Common myeloid progenitor, CD34-positive (primary cell): ENCODE measurements around the gene FLNB.
A peak's percentile ranks its signal among the peaks of the same experiment; 100 is the strongest.

ENCODE experiments used
- CTCF ChIA-PET: fragments of 350-600 bp; sonication (Branson Sonifier 250); formaldehyde crosslinking; loops from one replicate; lab custom pipeline; 2021; ENCODE audit warnings: antibody characterized with exemption; lab: Charles Lee
- POLR2A ChIA-PET: fragments of 350-600 bp; sonication (Branson Sonifier 250); formaldehyde crosslinking; loops from one replicate; lab custom pipeline; 2021; ENCODE audit warnings: antibody characterized with exemption; lab: Charles Lee
- DNase-seq, 3 donors: peaks; one replicate each; pipeline versions ENCODE4 v3.0.0 to v3.0.0-alpha.2; 2013
- H3K27ac ChIP-seq, 2 experiments: 1 replicate in 1 of 2; 2 replicates in 1 of 2; pipeline ENCODE4 v1.7.0; 2013; ENCODE audit warnings: inconsistent platforms in 2 of 2, low read length in 2 of 2, mild to moderate bottlenecking in 2 of 2, low read depth in 1 of 2, moderate library complexity in 1 of 2; ENCODE audit not compliant: severe bottlenecking in 2 of 2, insufficient read depth in 1 of 2, poor library complexity in 1 of 2
- H3K27me3 ChIP-seq, 5 experiments: replicated peaks in 2 of 5; 1 replicate in 3 of 5; 2 replicates in 2 of 5; pipeline versions ENCODE4 v1.6.1 to v1.7.0; 2013; ENCODE audit warnings: low read length in 4 of 5, mild to moderate bottlenecking in 2 of 5, moderate library complexity in 2 of 5, inconsistent platforms in 1 of 5; ENCODE audit not compliant: insufficient read depth in 5 of 5, control insufficient read depth in 4 of 5
- H3K36me3 ChIP-seq, 4 experiments: 1 replicate in 2 of 4; 2 replicates in 2 of 4; pipeline versions ENCODE4 v1.6.1 to v1.7.0; 2013; ENCODE audit warnings: low read length in 3 of 4, control low read depth in 1 of 4, mild to moderate bottlenecking in 1 of 4; ENCODE audit not compliant: control insufficient read depth in 4 of 4, insufficient read depth in 4 of 4
- H3K4me1 ChIP-seq, 4 experiments: 1 replicate in 3 of 4; 2 replicates in 1 of 4; pipeline versions ENCODE4 v1.6.1 to v1.7.1; 2013; ENCODE audit warnings: low read length in 3 of 4, mild to moderate bottlenecking in 3 of 4, control low read depth in 1 of 4, inconsistent platforms in 1 of 4, moderate library complexity in 1 of 4; ENCODE audit not compliant: control insufficient read depth in 4 of 4, insufficient read depth in 4 of 4; ENCODE audit errors: control extremely low read depth in 1 of 4
- H3K4me3 ChIP-seq, 7 experiments: 1 replicate in 4 of 7; 2 replicates in 3 of 7; pipeline versions ENCODE4 v1.5.1 to v1.7.0; 2013; ENCODE audit warnings: mild to moderate bottlenecking in 7 of 7, low read length in 6 of 7, moderate library complexity in 6 of 7, inconsistent platforms in 2 of 7, low read depth in 2 of 7, control low read depth in 1 of 7; ENCODE audit not compliant: insufficient read depth in 4 of 7, control insufficient read depth in 1 of 7; ENCODE audit errors: extremely low read depth in 1 of 7
- H3K9me3 ChIP-seq, 5 experiments: 1 replicate in 4 of 5; 2 replicates in 1 of 5; pipeline versions ENCODE4 v1.6.1 to v1.7.1; 2013; ENCODE audit warnings: low read length in 4 of 5, mild to moderate bottlenecking in 2 of 5, inconsistent platforms in 1 of 5, low read depth in 1 of 5, moderate library complexity in 1 of 5; ENCODE audit not compliant: control insufficient read depth in 4 of 5, insufficient read depth in 2 of 5; ENCODE audit errors: control extremely low read depth in 1 of 5
- WGBS: methylation state at CpG from one replicate; pipeline ENCODE4 v1.1.5; 2013; ENCODE audit not compliant: insufficient coverage; 5-methylcytosine and 5-hydroxymethylcytosine counted together

Gene FLNB

DNA sequence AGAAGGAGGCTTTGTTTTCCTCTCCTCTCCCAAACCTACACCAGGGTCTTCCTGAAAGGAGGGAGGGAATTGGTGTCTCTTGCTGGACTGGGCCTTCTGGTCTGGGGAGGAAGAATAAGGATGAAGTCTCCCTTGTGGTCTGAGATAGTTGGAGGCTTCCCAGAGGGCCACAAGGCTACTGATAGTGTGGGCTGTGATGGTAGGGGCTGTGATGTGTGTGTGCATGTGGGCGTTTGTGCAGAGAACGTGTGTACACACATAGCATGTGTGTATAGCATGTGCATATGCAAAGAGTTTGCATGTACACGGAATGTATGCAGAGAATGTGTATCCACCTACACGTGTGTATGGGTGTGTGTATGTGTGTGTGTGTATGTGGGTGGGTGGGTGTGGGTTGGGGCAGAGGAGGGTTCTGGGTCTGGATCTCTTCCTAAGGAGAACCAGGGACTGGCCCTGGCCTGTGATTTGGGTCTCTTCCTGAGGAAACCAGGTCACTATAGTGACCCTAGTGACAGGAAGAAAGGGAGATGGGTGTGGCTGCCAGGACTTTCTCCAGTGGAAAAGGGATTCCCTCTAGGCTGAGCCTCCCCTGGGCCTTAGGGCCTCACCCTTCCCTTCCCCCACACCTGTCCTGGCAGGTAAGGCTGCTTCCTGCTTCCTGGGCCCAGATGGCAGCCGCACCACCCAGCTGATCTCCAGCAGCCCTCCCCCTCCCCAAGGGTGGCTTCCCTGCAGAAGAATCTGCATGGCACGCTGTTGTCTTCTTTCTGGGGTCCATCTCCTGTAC lies 1.7 kb downstream of the FLNB start:
- Histone ChIP-seq H3K27ac (no peak overlapping the region), H3K4me1 (peaks cover 4 to 43% (median 28%) of the 10 kb centered on the region in 4 experiments), H3K4me3 (peak overlapping the region; percentile 58 to 100 (median 96)), H3K27me3 (no peaks in the 10 kb centered on the region), H3K9me3 (no peaks in the 10 kb centered on the region), H3K36me3 (no peaks in the 10 kb centered on the region)
- ChIA-PET POLR2A (no interaction called here), CTCF (interaction anchor here (0.7 to 2.1 kb wide), 8 partner anchors 9 to 72 kb away, joined by 3 to 10 read pairs (median 3); no protein-coding TSS in a partner anchor)
- 36% methylated on average over 4 of the region's 6 CpGs for WGBS
- peak in 1 of 3 donors; percentile 25 for DNase-seq

- ChIA-PET POLR2A (no interaction called here), CTCF (interaction anchor here (0.7 to 2.1 kb wide), 3 partner anchors 9 to 33 kb away, joined by 3 to 10 read pairs (median 3); no protein-coding TSS in a partner anchor)
- Histone ChIP-seq H3K4me3 (peak overlapping the region in 2 of 7 experiments; percentile 32 to 100), H3K36me3 (no peaks in the 10 kb centered on the region), H3K9me3 (no peaks in the 10 kb centered on the region), H3K4me1 (peaks cover 4 to 43% (median 28%) of the 10 kb centered on the region in 4 experiments), H3K27ac (no peak overlapping the region), H3K27me3 (no peaks in the 10 kb centered on the region)
- no peak for DNase-seq
- 90% methylated on average over 5 of the region's 5 CpGs for WGBS
These were observed 2.3 kb downstream of the FLNB start for GRCh38 chr3:58010562-58010961.

- Histone ChIP-seq H3K4me1 (peaks cover 4 to 43% (median 28%) of the 10 kb centered on the region in 4 experiments), H3K4me3 (no peak overlapping the region), H3K27ac (no peak overlapping the region), H3K9me3 (no peaks in the 10 kb centered on the region), H3K27me3 (no peaks in the 10 kb centered on the region), H3K36me3 (no peaks in the 10 kb centered on the region)
- ChIA-PET POLR2A (interaction anchor here (0.7 kb wide), 1 partner anchor 109 kb away, joined by 3 read pairs; no protein-coding TSS in a partner anchor), CTCF (interaction anchor here (2.1 kb wide), 1 partner anchor 8 kb away, joined by 10 read pairs; no protein-coding TSS in a partner anchor)
- no peak for DNase-seq
- WGBS: 100% methylated on average over 3 of the region's 3 CpGs
These were observed 3.4 kb downstream of the FLNB start for GRCh38 chr3:58011580-58011979.

DNA sequence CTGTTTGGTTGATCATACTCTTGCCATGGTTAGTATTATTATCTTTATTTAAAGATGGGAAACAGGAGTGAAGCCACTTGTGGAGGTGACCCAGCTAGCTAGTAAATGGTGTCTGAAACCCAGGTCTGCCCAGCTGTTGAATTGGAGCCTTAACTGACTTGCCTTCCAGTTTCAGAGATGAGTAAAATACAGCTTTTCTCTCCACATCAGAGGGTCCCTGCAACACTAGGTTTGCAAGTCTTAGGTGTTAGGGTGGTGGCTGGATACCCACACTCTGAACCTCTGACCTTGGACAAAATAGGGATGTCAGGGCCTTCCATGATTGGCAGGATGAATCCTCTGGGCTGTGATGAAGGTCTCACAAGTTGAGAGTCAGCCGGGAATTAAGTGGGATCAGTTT lies 4.1 kb downstream of the FLNB start:
- no peaks in the 10 kb centered on the region for H3K36me3 ChIP-seq
- no peak overlapping the region for H3K27ac ChIP-seq
- ChIA-PET POLR2A (no interaction called here), CTCF (interaction anchor here (1.2 kb wide), 1 partner anchor 18 kb away, joined by 3 read pairs; no protein-coding TSS in a partner anchor)
- H3K9me3 ChIP-seq: no peaks in the 10 kb centered on the region
- H3K4me3 ChIP-seq: no peak overlapping the region
- no CpG with 5 or more reads among the region's 1 CpG for WGBS
- no peak for DNase-seq
- H3K4me1 ChIP-seq: peaks cover 4 to 43% (median 28%) of the 10 kb centered on the region in 4 experiments
- no peaks in the 10 kb centered on the region for H3K27me3 ChIP-seq

- Histone ChIP-seq H3K4me3 (no peak overlapping the region), H3K27me3 (no peaks in the 10 kb centered on the region), H3K36me3 (no peaks in the 10 kb centered on the region), H3K9me3 (no peaks in the 10 kb centered on the region), H3K4me1 (peaks cover 4 to 43% (median 26%) of the 10 kb centered on the region in 4 experiments), H3K27ac (no peak overlapping the region)
- ChIA-PET CTCF (interaction anchor here (0.7 to 3.0 kb wide), 5 partner anchors 10 to 279 kb away, joined by 3 to 9 read pairs (median 3); no protein-coding TSS in a partner anchor), POLR2A (no interaction called here)
- peak in 2 of 3 donors; percentile 13 to 27 for DNase-seq
- 42% methylated on average over 3 of the region's 3 CpGs for WGBS
These were observed 4.9 kb downstream of the FLNB start for GRCh38 chr3:58013099-58013498.

- Histone ChIP-seq H3K36me3 (no peaks in the 10 kb centered on the region), H3K4me1 (peaks cover 4 to 37% (median 18%) of the 10 kb centered on the region in 4 experiments), H3K27me3 (no peaks in the 10 kb centered on the region), H3K27ac (no peak overlapping the region), H3K9me3 (no peaks in the 10 kb centered on the region), H3K4me3 (no peak overlapping the region)
- ChIA-PET CTCF (interaction anchor here (1.5 to 3.0 kb wide), 2 partner anchors 9 to 159 kb away, joined by 4 to 9 read pairs; no protein-coding TSS in a partner anchor), POLR2A (no interaction called here)
- no peak for DNase-seq
- WGBS: 100% methylated on average over 9 of the region's 10 CpGs
These were observed 5.9 kb downstream of the FLNB start for GRCh38 chr3:58013973-58014649.
